GM12878 (cell line): ENCODE data around the gene SLC12A5.

Source experiments
- CEBPB ChIP-seq, 2 experiments: fragments of 150-350 bp in 1 of 2; IDR thresholded peaks; 2 replicates each; pipeline ENCODE4 v1.6.1; 2012 to 2014; ENCODE audit warnings: low read depth in 2 of 2, low read length in 2 of 2, borderline replicate concordance in 1 of 2, inconsistent platforms in 1 of 2
- CREB1 ChIP-seq: IDR thresholded peaks from 2 replicates; pipeline ENCODE4 v1.6.1; 2012; ENCODE audit warnings: low read depth, mild to moderate bottlenecking, inconsistent platforms
- CREM ChIP-seq: IDR thresholded peaks from 2 replicates; pipeline ENCODE4 v1.6.1; 2014; ENCODE audit warnings: antibody characterized with exemption, low read depth
- CTCF ChIP-seq, 3 experiments: IDR thresholded peaks in 2 of 3; conservative IDR thresholded peaks in 1 of 3; 2 replicates each; pipeline ENCODE4 v1.5.1; 2011; ENCODE audit warnings: low read depth in 3 of 3, low read length in 3 of 3, mild to moderate bottlenecking in 3 of 3, control low read depth in 2 of 3, moderate library complexity in 2 of 3, inconsistent platforms in 1 of 3, mixed read lengths in 1 of 3; ENCODE audit not compliant: control insufficient read depth in 2 of 3, insufficient read depth in 1 of 3; ENCODE audit errors: extremely low read depth in 1 of 3
- EP300 ChIP-seq, 2 experiments: fragments of 150-350 bp in 1 of 2; IDR thresholded peaks; 2 replicates each; pipeline ENCODE4 v1.6.1; 2011 to 2012; ENCODE audit warnings: low read depth in 2 of 2, low read length in 2 of 2, borderline replicate concordance in 1 of 2, improper control_type of control experiment in 1 of 2, inconsistent platforms in 1 of 2; ENCODE audit not compliant: control insufficient read depth in 1 of 2
- GABPA ChIP-seq: IDR thresholded peaks from 2 replicates; pipeline ENCODE4 v1.6.1; 2014; ENCODE audit warnings: antibody characterized with exemption, low read depth, mild to moderate bottlenecking, inconsistent platforms
- POLR2A ChIP-seq: IDR thresholded peaks from 2 replicates; pipeline ENCODE4 v1.6.1; 2011; ENCODE audit warnings: low read depth, mild to moderate bottlenecking, low read length
- RFX5 ChIP-seq: IDR thresholded peaks from 2 replicates; pipeline ENCODE4 v1.6.1; 2011; ENCODE audit warnings: low read depth, low read length, improper control_type of control experiment
- SKIL ChIP-seq: fragments of 450-650 bp; IDR thresholded peaks from 2 replicates; pipeline ENCODE4 v1.6.1; 2017; ENCODE audit warnings: mild to moderate bottlenecking, low read depth, inconsistent platforms; ENCODE audit not compliant: poor library complexity, severe bottlenecking
- SUZ12 ChIP-seq: fragments of 200-600 bp; sonication (generic); IDR thresholded peaks from one replicate; pipeline ENCODE4 v1.6.1; 2018; ENCODE audit warnings: antibody characterized with exemption, mild to moderate bottlenecking; ENCODE audit not compliant: unreplicated experiment
- TF ChIP-seq, protein P1 (sequence below): IDR thresholded peaks from 2 replicates; pipeline ENCODE4 v1.6.1; 2011; ENCODE audit warnings: low read depth, low read length, improper control_type of control experiment, borderline replicate concordance
- TF ChIP-seq, protein P2 (sequence below): IDR thresholded peaks from 2 replicates; pipeline ENCODE4 v1.6.1; 2012; ENCODE audit warnings: low read depth, low read length, improper control_type of control experiment
- TF ChIP-seq, protein P3 (sequence below): IDR thresholded peaks from 2 replicates; pipeline ENCODE4 v1.6.1; 2012; ENCODE audit warnings: improper control_type of control experiment, low read depth, low read length; ENCODE audit not compliant: insufficient replicate concordance
- TF ChIP-seq, protein P4 (sequence below): IDR thresholded peaks from 2 replicates; pipeline ENCODE4 v1.6.1; 2012; ENCODE audit warnings: low read length, inconsistent platforms

DNA sequence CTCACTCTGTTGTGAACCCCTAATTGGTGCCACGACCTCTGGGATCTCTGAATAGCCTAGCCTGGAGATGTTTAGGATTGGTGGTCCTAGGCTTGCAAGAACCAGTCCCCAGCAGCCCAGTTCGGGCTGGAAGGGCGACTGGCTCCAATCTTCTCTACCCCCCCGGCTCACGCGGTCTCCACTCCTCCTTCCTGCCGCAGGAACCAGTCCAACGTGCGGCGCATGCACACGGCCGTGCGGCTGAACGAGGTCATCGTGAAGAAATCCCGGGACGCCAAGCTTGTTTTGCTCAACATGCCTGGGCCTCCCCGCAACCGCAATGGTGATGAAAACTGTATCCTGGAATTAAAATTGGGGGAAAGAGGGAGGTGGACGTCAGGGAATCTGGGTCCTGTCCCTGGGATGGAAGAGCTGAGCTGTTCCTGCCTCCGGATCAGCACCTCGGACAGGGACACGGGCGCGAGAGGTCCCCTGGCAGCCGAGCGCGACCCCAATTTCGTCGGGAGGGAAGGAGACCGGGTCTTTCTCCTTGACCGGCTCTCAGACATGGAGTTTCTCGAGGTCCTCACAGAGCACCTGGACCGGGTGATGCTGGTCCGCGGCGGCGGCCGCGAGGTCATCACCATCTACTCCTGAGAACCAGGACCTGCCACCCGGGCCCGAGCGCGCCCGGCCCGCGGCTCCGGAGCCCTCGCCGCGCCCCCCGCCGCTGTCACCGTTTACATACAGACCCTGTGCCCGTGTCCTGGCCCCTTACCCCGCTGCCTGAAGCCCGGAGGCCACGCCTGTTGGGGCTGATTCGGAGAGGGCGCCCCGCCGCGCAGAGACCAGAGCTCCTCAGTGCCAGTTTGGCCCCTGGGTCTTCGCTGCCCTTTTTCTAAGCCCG is 28.2 kb downstream of the SLC12A5 start:
- TF ChIP-seq RFX5 (no peak), CEBPB (IDR thresholded peaks at IDR 0.05; ENCODE audit: borderline replicate concordance in 1 of 2, low read depth in 2 of 2, low read length in 2 of 2) (no peak), GABPA (no peak), SKIL (no peak), EP300 (IDR thresholded peaks at IDR 0.05; ENCODE audit: borderline replicate concordance in 1 of 2, control insufficient read depth in 1 of 2, low read depth in 2 of 2, low read length in 2 of 2) (no peak), CTCF (IDR thresholded peaks at IDR 0.05 in 2 of 3, conservative IDR thresholded peaks at IDR 0.05 in 1 of 3; ENCODE audit: control insufficient read depth in 2 of 3, extremely low read depth in 1 of 3, insufficient read depth in 1 of 3, low read depth in 3 of 3, low read length in 3 of 3) (no peak), CREB1 (no peak), SUZ12 (no peak), POLR2A (no peak), CREM (no peak)
- TF ChIP-seq, protein P1, sequence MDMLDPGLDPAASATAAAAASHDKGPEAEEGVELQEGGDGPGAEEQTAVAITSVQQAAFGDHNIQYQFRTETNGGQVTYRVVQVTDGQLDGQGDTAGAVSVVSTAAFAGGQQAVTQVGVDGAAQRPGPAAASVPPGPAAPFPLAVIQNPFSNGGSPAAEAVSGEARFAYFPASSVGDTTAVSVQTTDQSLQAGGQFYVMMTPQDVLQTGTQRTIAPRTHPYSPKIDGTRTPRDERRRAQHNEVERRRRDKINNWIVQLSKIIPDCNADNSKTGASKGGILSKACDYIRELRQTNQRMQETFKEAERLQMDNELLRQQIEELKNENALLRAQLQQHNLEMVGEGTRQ, result no peak
- TF ChIP-seq, protein P2, sequence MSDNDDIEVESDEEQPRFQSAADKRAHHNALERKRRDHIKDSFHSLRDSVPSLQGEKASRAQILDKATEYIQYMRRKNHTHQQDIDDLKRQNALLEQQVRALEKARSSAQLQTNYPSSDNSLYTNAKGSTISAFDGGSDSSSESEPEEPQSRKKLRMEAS, result no peak
- TF ChIP-seq, protein P3, sequence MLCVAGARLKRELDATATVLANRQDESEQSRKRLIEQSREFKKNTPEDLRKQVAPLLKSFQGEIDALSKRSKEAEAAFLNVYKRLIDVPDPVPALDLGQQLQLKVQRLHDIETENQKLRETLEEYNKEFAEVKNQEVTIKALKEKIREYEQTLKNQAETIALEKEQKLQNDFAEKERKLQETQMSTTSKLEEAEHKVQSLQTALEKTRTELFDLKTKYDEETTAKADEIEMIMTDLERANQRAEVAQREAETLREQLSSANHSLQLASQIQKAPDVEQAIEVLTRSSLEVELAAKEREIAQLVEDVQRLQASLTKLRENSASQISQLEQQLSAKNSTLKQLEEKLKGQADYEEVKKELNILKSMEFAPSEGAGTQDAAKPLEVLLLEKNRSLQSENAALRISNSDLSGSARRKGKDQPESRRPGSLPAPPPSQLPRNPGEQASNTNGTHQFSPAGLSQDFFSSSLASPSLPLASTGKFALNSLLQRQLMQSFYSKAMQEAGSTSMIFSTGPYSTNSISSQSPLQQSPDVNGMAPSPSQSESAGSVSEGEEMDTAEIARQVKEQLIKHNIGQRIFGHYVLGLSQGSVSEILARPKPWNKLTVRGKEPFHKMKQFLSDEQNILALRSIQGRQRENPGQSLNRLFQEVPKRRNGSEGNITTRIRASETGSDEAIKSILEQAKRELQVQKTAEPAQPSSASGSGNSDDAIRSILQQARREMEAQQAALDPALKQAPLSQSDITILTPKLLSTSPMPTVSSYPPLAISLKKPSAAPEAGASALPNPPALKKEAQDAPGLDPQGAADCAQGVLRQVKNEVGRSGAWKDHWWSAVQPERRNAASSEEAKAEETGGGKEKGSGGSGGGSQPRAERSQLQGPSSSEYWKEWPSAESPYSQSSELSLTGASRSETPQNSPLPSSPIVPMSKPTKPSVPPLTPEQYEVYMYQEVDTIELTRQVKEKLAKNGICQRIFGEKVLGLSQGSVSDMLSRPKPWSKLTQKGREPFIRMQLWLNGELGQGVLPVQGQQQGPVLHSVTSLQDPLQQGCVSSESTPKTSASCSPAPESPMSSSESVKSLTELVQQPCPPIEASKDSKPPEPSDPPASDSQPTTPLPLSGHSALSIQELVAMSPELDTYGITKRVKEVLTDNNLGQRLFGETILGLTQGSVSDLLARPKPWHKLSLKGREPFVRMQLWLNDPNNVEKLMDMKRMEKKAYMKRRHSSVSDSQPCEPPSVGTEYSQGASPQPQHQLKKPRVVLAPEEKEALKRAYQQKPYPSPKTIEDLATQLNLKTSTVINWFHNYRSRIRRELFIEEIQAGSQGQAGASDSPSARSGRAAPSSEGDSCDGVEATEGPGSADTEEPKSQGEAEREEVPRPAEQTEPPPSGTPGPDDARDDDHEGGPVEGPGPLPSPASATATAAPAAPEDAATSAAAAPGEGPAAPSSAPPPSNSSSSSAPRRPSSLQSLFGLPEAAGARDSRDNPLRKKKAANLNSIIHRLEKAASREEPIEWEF, result no peak
- TF ChIP-seq, protein P4, sequence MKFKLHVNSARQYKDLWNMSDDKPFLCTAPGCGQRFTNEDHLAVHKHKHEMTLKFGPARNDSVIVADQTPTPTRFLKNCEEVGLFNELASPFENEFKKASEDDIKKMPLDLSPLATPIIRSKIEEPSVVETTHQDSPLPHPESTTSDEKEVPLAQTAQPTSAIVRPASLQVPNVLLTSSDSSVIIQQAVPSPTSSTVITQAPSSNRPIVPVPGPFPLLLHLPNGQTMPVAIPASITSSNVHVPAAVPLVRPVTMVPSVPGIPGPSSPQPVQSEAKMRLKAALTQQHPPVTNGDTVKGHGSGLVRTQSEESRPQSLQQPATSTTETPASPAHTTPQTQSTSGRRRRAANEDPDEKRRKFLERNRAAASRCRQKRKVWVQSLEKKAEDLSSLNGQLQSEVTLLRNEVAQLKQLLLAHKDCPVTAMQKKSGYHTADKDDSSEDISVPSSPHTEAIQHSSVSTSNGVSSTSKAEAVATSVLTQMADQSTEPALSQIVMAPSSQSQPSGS, result no peak
